HG02571 (cell line): ENCODE results near the gene NDUFA6.
"Not testable (repeated sequence)": the region's sequence is repeated elsewhere in the genome, so short reads cannot be mapped to it uniquely, and the experiment has no call there.

Experiments
- ATAC-seq: cut with Tn5 transposase; IDR thresholded peaks from one replicate; pipeline ENCODE4 v1.9.1; 2021; ENCODE audit warnings: mild to moderate bottlenecking, moderate library complexity; ENCODE audit not compliant: unreplicated experiment

NDUFA6 gene

GRCh38 chr22:42072606-42073330 is 17.8 kb downstream of the NDUFA6 start:
- no peak for ATAC-seq

GRCh38 chr22:42071508-42071907 is 19.1 kb downstream of the NDUFA6 start:
- ATAC-seq, result not testable (repeated sequence)

GRCh38 chr22:42070517-42071422 is 19.8 kb downstream of the NDUFA6 start, which contains the start of gene NAGA:
Gene NAGA (minus strand): TSS chr22:42070812. CDS start chr22:42070297, 515 bp downstream.
- ATAC-seq, result peak; percentile 92

GRCh38 chr22:42069801-42070516 is 20.6 kb downstream of the NDUFA6 start:
- ATAC-seq, result no peak

GRCh38 chr22:42068291-42068690 is 22.3 kb downstream of the NDUFA6 start:
- ATAC-seq, result no peak

- ATAC-seq, result no peak
Observed at GRCh38 chr22:42067671-42068251, 22.8 kb downstream of the NDUFA6 start.

- no peak for ATAC-seq
Observed at GRCh38 chr22:42066937-42067336, 23.6 kb downstream of the NDUFA6 start.

- no peak for ATAC-seq
Observed at GRCh38 chr22:42066126-42066761, 24.3 kb downstream of the NDUFA6 start.

GRCh38 chr22:42065438-42066125 is 25.0 kb downstream of the NDUFA6 start:
- ATAC-seq, result no peak

GRCh38 chr22:42064629-42065028 is 25.9 kb downstream of the NDUFA6 start:
- no peak for ATAC-seq

- ATAC-seq, result no peak
Observed at GRCh38 chr22:42062506-42063170, 27.9 kb downstream of the NDUFA6 start.

- ATAC-seq, result no peak
Observed at GRCh38 chr22:42061041-42061440, 29.5 kb downstream of the NDUFA6 start.

- ATAC-seq, result no peak
Observed at GRCh38 chr22:42060489-42060888, 30.1 kb downstream of the NDUFA6 start.

- ATAC-seq, result no peak
Observed at GRCh38 chr22:42056757-42057511, 33.6 kb downstream of the NDUFA6 start.

- no peak for ATAC-seq
Observed at GRCh38 chr22:42052765-42053164, 37.8 kb downstream of the NDUFA6 start.

- ATAC-seq, result no peak
Observed at GRCh38 chr22:42050641-42051180, 39.9 kb downstream of the NDUFA6 start.

GRCh38 chr22:42041784-42042183 is 48.8 kb downstream of the NDUFA6 start:
- ATAC-seq, result no peak

- ATAC-seq, result no peak
Observed at GRCh38 chr22:42039271-42039670, 51.3 kb downstream of the NDUFA6 start.
